ENCODE measurements around the gene KDM4B. TPM values are rescaled to one million over a fixed set of nuclear protein-coding genes. Genes with fewer than 3 reads are reported as not detected.

KDM4B gene
- total RNA-seq, 4 donors from 2014 or later: 18.4 to 94.7 (median 25.6) TPM

- TF ChIP-seq CTCF (IDR thresholded peaks at IDR 0.05) (no peak), POLR2A (IDR thresholded peaks at IDR 0.05) (no peak)
- Histone ChIP-seq H3K4me1 (peaks cover 0 to 15% of the 10 kb centered on the region in 2 donors), H3K36me3 (no peaks in the 10 kb centered on the region), H3K4me3 (no peak overlapping the region), H3K27ac (no peak overlapping the region), H3K27me3 (no peaks in the 10 kb centered on the region), H3K9me3 (no peaks in the 10 kb centered on the region)
- DNase-seq: no peak
- intact Hi-C loops (cut with DNase I; ENCODE audit: low total_unique reads): loop anchor here (5.0 kb wide), 1 partner anchor 532 kb away; no protein-coding TSS in a partner anchor
Measured at GRCh38 chr19:5045029-5045428, 76.1 kb downstream of the KDM4B start.

- Histone ChIP-seq H3K27ac (no peak overlapping the region), H3K27me3 (no peaks in the 10 kb centered on the region), H3K4me1 (peaks cover 0 to 15% of the 10 kb centered on the region in 2 donors), H3K4me3 (no peak overlapping the region), H3K36me3 (no peaks in the 10 kb centered on the region), H3K9me3 (no peaks in the 10 kb centered on the region)
- intact Hi-C loops (cut with DNase I; ENCODE audit: low total_unique reads): loop anchor here (5.0 kb wide), 1 partner anchor 531 kb away; no protein-coding TSS in a partner anchor
- TF ChIP-seq CTCF (IDR thresholded peaks at IDR 0.05): no peak
- TF ChIP-seq POLR2A (IDR thresholded peaks at IDR 0.05): no peak
- no peak for DNase-seq
Measured at GRCh38 chr19:5045956-5046338, 77.0 kb downstream of the KDM4B start.

GRCh38 chr19:5046339-5047039 is 77.6 kb downstream of the KDM4B start:
- Histone ChIP-seq H3K4me1 (peaks cover 0 to 15% of the 10 kb centered on the region in 2 donors), H3K36me3 (no peaks in the 10 kb centered on the region), H3K4me3 (no peak overlapping the region), H3K27ac (no peak overlapping the region), H3K27me3 (no peaks in the 10 kb centered on the region), H3K9me3 (no peaks in the 10 kb centered on the region)
- intact Hi-C loops (cut with DNase I; ENCODE audit: low total_unique reads): loop anchor here (5.0 kb wide), 1 partner anchor 531 kb away; no protein-coding TSS in a partner anchor
- no peak for DNase-seq
- no peak for TF ChIP-seq CTCF (IDR thresholded peaks at IDR 0.05)

- no peak for TF ChIP-seq POLR2A (IDR thresholded peaks at IDR 0.05)
- no peak for TF ChIP-seq CTCF (IDR thresholded peaks at IDR 0.05)
- no peak for DNase-seq
- H3K27ac ChIP-seq: no peak overlapping the region
- H3K36me3 ChIP-seq: no peaks in the 10 kb centered on the region
- no peaks in the 10 kb centered on the region for H3K9me3 ChIP-seq
- H3K4me1 ChIP-seq: peaks cover 0 to 15% of the 10 kb centered on the region in 2 donors
- no peaks in the 10 kb centered on the region for H3K27me3 ChIP-seq
- H3K4me3 ChIP-seq: no peak overlapping the region
- intact Hi-C loops (cut with DNase I; ENCODE audit: low total_unique reads): loop anchor here (5.0 kb wide), 1 partner anchor 530 kb away; no protein-coding TSS in a partner anchor
Measured at GRCh38 chr19:5047251-5047935, 78.5 kb downstream of the KDM4B start.

Data from uterus (tissue), 4 donors.